ENCODE measurements around the gene RO60.

The RO60 gene

GRCh38 chr1:193033610-193034009 lies 25.8 kb upstream of the RO60 start:
- no peak for DNase-seq
- Histone ChIP-seq H3K4me2 (ENCODE audit: insufficient read depth, low read length) (no peak overlapping the region), H3K36me3 (ENCODE audit: insufficient read depth, low read length) (peaks cover 12% of the 10 kb centered on the region; the same call in 1 of the 2 replicates), H3K27me3 (ENCODE audit: insufficient read depth, low read length, poor library complexity) (no peaks in the 10 kb centered on the region), H3K79me2 (ENCODE audit: insufficient read depth, low read length) (peaks cover 79% of the 10 kb centered on the region), H3K27ac (ENCODE audit: low read length) (no peak overlapping the region), H4K20me1 (ENCODE audit: insufficient read depth, low read length) (peaks cover 3% of the 10 kb centered on the region; the same call in 1 of the 2 replicates), H3K4me1 (ENCODE audit: insufficient read depth, low read length) (no peaks in the 10 kb centered on the region), H3K9ac (ENCODE audit: low read depth, low read length) (no peak overlapping the region), H3K9me3 (ENCODE audit: insufficient read depth, low read length, severe bottlenecking) (no peaks in the 10 kb centered on the region), H3K4me3 (ENCODE audit: low read depth in 1 of 2, low read length in 2 of 2) (no peak overlapping the region), H2AFZ (ENCODE audit: low read depth, low read length) (no peak overlapping the region)
- no peak for ATAC-seq (ENCODE audit: insufficient read depth, low read depth)
- TF ChIP-seq CTCF (IDR thresholded peaks at IDR 0.05; ENCODE audit: borderline replicate concordance, extremely low read depth, low read length, poor library complexity, severe bottlenecking) = no peak
- TF ChIP-seq EZH2 (IDR thresholded peaks at IDR 0.05; ENCODE audit: borderline replicate concordance, low read depth, low read length, severe bottlenecking) = no peak

- Histone ChIP-seq H3K9me3 (ENCODE audit: insufficient read depth, low read length, severe bottlenecking) (no peaks in the 10 kb centered on the region), H3K4me1 (ENCODE audit: insufficient read depth, low read length) (no peaks in the 10 kb centered on the region), H3K4me2 (ENCODE audit: insufficient read depth, low read length) (no peak overlapping the region), H4K20me1 (ENCODE audit: insufficient read depth, low read length) (peaks cover 3% of the 10 kb centered on the region; the same call in 1 of the 2 replicates), H3K27me3 (ENCODE audit: insufficient read depth, low read length, poor library complexity) (no peaks in the 10 kb centered on the region), H3K79me2 (ENCODE audit: insufficient read depth, low read length) (peaks cover 84% of the 10 kb centered on the region), H3K36me3 (ENCODE audit: insufficient read depth, low read length) (peaks cover 5% of the 10 kb centered on the region; the same call in 1 of the 2 replicates), H3K27ac (ENCODE audit: low read length) (no peak overlapping the region), H3K9ac (ENCODE audit: low read depth, low read length) (no peak overlapping the region), H2AFZ (ENCODE audit: low read depth, low read length) (no peak overlapping the region), H3K4me3 (ENCODE audit: low read depth in 1 of 2, low read length in 2 of 2) (no peak overlapping the region)
- DNase-seq = no peak
- ATAC-seq (ENCODE audit: insufficient read depth, low read depth) = no peak
- TF ChIP-seq CTCF (IDR thresholded peaks at IDR 0.05; ENCODE audit: borderline replicate concordance, extremely low read depth, low read length, poor library complexity, severe bottlenecking) (no peak), EZH2 (IDR thresholded peaks at IDR 0.05; ENCODE audit: borderline replicate concordance, low read depth, low read length, severe bottlenecking) (no peak)
Observed at GRCh38 chr1:193036337-193037047, 22.9 kb upstream of the RO60 start.

- ATAC-seq (ENCODE audit: insufficient read depth, low read depth) (no peak), DNase-seq (no peak)
- Histone ChIP-seq H3K9me3 (ENCODE audit: insufficient read depth, low read length, severe bottlenecking) (no peaks in the 10 kb centered on the region), H3K4me2 (ENCODE audit: insufficient read depth, low read length) (no peak overlapping the region), H3K27ac (ENCODE audit: low read length) (no peak overlapping the region), H4K20me1 (ENCODE audit: insufficient read depth, low read length) (peaks cover 3% of the 10 kb centered on the region; the same call in 1 of the 2 replicates), H3K36me3 (ENCODE audit: insufficient read depth, low read length) (peaks cover 21% of the 10 kb centered on the region; the same call in 1 of the 2 replicates), H2AFZ (ENCODE audit: low read depth, low read length) (no peak overlapping the region), H3K9ac (ENCODE audit: low read depth, low read length) (no peak overlapping the region), H3K4me1 (ENCODE audit: insufficient read depth, low read length) (no peaks in the 10 kb centered on the region), H3K27me3 (ENCODE audit: insufficient read depth, low read length, poor library complexity) (no peaks in the 10 kb centered on the region), H3K4me3 (ENCODE audit: low read depth in 1 of 2, low read length in 2 of 2) (no peak overlapping the region), H3K79me2 (ENCODE audit: insufficient read depth, low read length) (peaks cover 60% of the 10 kb centered on the region)
- TF ChIP-seq EZH2 (IDR thresholded peaks at IDR 0.05; ENCODE audit: borderline replicate concordance, low read depth, low read length, severe bottlenecking) (no peak), CTCF (IDR thresholded peaks at IDR 0.05; ENCODE audit: borderline replicate concordance, extremely low read depth, low read length, poor library complexity, severe bottlenecking) (no peak)
Observed at GRCh38 chr1:193040011-193040410, 19.4 kb upstream of the RO60 start.

All from DND-41 (cell line).